Breast epithelium (tissue), 4 donors: ENCODE data around the gene RNF138. TPM values are rescaled to one million over a fixed set of nuclear protein-coding genes. Genes with fewer than 3 reads are reported as not detected.

Experiments
- DNase-seq, 2 donors: peaks; one replicate each; pipeline ENCODE4 v3.0.0-alpha.2; 2019; ENCODE audit warnings: low spot score in 2 of 2
- H3K27ac ChIP-seq, 2 donors: fragments of 200-600 bp; sonication (generic) in 1 of 2; one replicate each; pipeline ENCODE4 v1.5.1; 2016 to 2019; ENCODE audit warnings: mild to moderate bottlenecking in 1 of 2
- H3K27me3 ChIP-seq, 2 donors: fragments of 200-600 bp; sonication (generic) in 1 of 2; one replicate each; pipeline versions ENCODE4 v1.5.1 to v1.6.0; 2017 to 2019; ENCODE audit warnings: control low read depth in 1 of 2, mild to moderate bottlenecking in 1 of 2
- H3K36me3 ChIP-seq: fragments of 200-600 bp; one replicate; pipeline ENCODE4 v1.5.1; 2019
- H3K4me1 ChIP-seq, 2 donors: fragments of 200-600 bp; sonication (generic); one replicate each; pipeline ENCODE4 v1.5.1; 2016 to 2019; ENCODE audit warnings: control low read depth in 1 of 2
- H3K4me3 ChIP-seq, 3 donors: fragments of 200-600 bp; sonication (generic); 1 replicate in 2 of 3; 2 replicates in 1 of 3; pipeline ENCODE4 v1.5.1; 2016 to 2019; ENCODE audit warnings: mild to moderate bottlenecking in 3 of 3, moderate library complexity in 2 of 3
- H3K9me3 ChIP-seq, 2 donors: fragments of 200-600 bp; sonication (generic) in 1 of 2; one replicate each; pipeline ENCODE4 v1.5.1; 2016 to 2019; ENCODE audit warnings: control low read depth in 1 of 2
- POLR2A ChIP-seq: fragments of 450-650 bp; IDR thresholded peaks from one replicate; pipeline ENCODE4 v1.6.1; 2016; ENCODE audit warnings: antibody characterized with exemption, mild to moderate bottlenecking, moderate library complexity
- POLR2AphosphoS5 ChIP-seq, 3 donors: sonication (generic); formaldehyde crosslinking; IDR thresholded peaks; one replicate each; pipeline ENCODE4 v1.6.1; 2017; ENCODE audit warnings: antibody characterized with exemption in 3 of 3
- intact Hi-C: fragments of 100-400 bp; cut with DNase I; formaldehyde crosslinking; loops from one replicate; pipeline ENCODE4 v1.15.1; 2023; ENCODE audit warnings: low total_unique reads
- total RNA-seq, 3 donors: library from RNA; depleted of rRNA; stranded (reverse); fragments of >200 nt; gene quantifications; one replicate each; pipeline ENCODE4 v1.1.0, GENCODE V29; 2016
- TF ChIP-seq, protein P1 (sequence below), 3 donors: fragments of 450-650 bp; IDR thresholded peaks; one replicate each; pipeline ENCODE4 v1.5.1; 2016 to 2017; ENCODE audit warnings: antibody characterized with exemption in 3 of 3, mild to moderate bottlenecking in 3 of 3, moderate library complexity in 3 of 3

Gene RNF138
- total RNA-seq, 3 donors from 2014 or later = 14.1 to 20.8 (median 20.0) TPM

DNA sequence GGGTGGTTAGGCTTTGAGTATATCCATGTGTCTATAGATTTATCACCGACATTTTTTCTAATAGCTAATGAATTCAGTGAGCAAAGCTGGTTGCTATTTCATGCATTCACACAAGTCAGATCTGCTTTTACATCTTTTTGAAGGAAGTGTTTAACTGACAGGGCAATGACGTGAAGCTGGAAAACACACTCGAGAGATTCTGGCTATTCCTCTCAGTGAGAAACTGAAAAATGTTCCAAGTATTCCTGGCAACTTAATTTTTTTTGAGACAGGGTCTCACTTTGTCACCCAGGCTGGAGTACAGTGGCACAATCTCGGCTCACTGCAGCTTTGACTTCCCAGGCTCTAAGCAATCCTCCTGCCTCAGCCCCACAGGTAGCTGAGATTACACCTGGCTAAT lies 21.2 kb downstream of the RNF138 start:
- Histone ChIP-seq H3K4me1 (no peaks in the 10 kb centered on the region), H3K27me3 (no peaks in the 10 kb centered on the region), H3K4me3 (no peak overlapping the region), H3K36me3 (no peaks in the 10 kb centered on the region), H3K9me3 (no peaks in the 10 kb centered on the region), H3K27ac (no peak overlapping the region)
- TF ChIP-seq POLR2AphosphoS5 (IDR thresholded peaks at IDR 0.05) (no peak), POLR2A (no peak)
- TF ChIP-seq, protein P1, sequence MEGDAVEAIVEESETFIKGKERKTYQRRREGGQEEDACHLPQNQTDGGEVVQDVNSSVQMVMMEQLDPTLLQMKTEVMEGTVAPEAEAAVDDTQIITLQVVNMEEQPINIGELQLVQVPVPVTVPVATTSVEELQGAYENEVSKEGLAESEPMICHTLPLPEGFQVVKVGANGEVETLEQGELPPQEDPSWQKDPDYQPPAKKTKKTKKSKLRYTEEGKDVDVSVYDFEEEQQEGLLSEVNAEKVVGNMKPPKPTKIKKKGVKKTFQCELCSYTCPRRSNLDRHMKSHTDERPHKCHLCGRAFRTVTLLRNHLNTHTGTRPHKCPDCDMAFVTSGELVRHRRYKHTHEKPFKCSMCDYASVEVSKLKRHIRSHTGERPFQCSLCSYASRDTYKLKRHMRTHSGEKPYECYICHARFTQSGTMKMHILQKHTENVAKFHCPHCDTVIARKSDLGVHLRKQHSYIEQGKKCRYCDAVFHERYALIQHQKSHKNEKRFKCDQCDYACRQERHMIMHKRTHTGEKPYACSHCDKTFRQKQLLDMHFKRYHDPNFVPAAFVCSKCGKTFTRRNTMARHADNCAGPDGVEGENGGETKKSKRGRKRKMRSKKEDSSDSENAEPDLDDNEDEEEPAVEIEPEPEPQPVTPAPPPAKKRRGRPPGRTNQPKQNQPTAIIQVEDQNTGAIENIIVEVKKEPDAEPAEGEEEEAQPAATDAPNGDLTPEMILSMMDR (IDR thresholded peaks at IDR 0.05) = no peak
- intact Hi-C loops = no loop called here
- DNase-seq = no peak

DNA sequence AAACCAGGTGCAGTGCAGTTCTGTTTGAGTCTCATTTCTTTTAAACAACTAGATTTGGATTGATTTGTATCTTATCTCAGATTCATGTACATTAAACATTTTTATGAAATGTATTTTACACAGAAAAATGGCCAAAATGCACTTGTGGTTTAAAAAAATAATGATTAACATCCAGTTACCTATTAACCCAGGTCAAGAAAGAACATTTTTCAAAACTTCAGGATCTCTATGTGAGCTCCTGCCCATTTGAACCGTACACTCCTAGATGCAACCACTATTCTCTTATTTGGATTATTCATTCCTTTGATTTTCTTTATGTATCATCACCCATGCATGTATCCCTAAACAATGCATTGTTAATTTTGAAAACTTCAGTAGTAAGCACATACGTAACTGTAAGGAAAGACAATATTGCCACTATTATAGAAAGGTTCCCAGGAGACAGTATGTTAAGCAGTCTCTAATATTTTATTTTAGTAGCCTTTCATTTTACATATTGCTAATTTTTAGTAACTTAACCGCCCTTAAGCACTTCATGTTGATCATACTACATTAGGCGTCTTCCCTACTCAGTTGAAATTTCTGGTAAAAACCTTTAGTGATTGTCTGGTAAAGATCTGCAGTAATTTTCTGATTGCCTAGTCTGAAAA lies 22.7 kb downstream of the RNF138 start:
- no peak for DNase-seq
- no peaks in the 10 kb centered on the region for H3K36me3 ChIP-seq

DNA sequence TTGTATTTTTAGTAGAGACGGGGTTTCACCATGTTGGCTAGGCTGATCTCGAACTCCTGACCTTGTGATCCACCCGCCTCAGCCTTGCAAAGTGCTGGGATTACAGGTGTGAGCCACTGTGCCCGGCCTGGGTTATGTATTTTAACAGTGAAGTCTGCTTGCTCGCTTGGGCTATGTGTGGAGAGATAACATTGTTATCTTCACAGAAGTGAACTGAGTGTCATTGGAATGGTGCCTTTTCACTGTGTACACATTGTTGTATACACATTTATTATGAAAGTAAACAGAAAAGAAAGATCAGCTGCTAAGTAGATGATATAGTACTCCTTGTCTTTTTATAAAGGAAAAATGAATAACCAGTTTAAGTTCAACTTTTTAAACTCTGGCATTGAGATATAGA lies 30.4 kb downstream of the RNF138 start:
- Histone ChIP-seq H3K9me3 (no peaks in the 10 kb centered on the region), H3K27me3 (no peaks in the 10 kb centered on the region), H3K4me3 (no peak overlapping the region), H3K27ac (no peak overlapping the region), H3K4me1 (no peaks in the 10 kb centered on the region), H3K36me3 (no peaks in the 10 kb centered on the region)
- TF ChIP-seq, protein P1 (IDR thresholded peaks at IDR 0.05) = no peak
- TF ChIP-seq POLR2A (no peak), POLR2AphosphoS5 (IDR thresholded peaks at IDR 0.05) (no peak)
- DNase-seq = no peak
- intact Hi-C loops = no loop called here

More for the DNA sequence above, 22.7 kb downstream of the RNF138 start:
- no peaks in the 10 kb centered on the region for H3K27me3 ChIP-seq
- H3K9me3 ChIP-seq = no peaks in the 10 kb centered on the region
- no peak overlapping the region for H3K27ac ChIP-seq
- H3K4me1 ChIP-seq = no peaks in the 10 kb centered on the region
- H3K4me3 ChIP-seq = no peak overlapping the region
- intact Hi-C loops = no loop called here
- no peak for TF ChIP-seq POLR2AphosphoS5 (IDR thresholded peaks at IDR 0.05)
- TF ChIP-seq, protein P1 (IDR thresholded peaks at IDR 0.05) = no peak
- no peak for TF ChIP-seq POLR2A

DNA sequence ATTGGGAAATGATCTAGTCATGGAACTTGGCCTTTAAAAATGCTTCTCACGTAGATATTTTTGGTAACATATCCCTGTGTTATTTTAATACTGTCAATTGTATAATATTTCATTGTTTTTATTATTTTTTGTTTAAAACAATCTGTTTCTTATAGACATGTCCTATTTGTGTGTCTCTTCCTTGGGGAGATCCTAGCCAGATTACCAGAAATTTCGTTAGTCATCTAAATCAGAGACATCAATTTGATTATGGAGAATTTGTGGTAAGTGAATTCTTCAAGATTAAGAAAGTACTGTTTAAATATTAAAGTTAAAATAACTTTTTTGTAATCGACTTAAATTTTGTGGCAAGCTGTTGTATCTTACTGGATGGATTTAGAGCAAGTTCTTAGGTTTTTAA lies 34.9 kb downstream of the RNF138 start:
- DNase-seq = no peak
- Histone ChIP-seq H3K4me3 (no peak overlapping the region), H3K4me1 (no peaks in the 10 kb centered on the region), H3K9me3 (no peaks in the 10 kb centered on the region), H3K36me3 (no peaks in the 10 kb centered on the region), H3K27me3 (no peaks in the 10 kb centered on the region), H3K27ac (no peak overlapping the region)
- intact Hi-C loops = no loop called here
- no peak for TF ChIP-seq POLR2A
- TF ChIP-seq, protein P1 (IDR thresholded peaks at IDR 0.05) = no peak
- TF ChIP-seq POLR2AphosphoS5 (IDR thresholded peaks at IDR 0.05) = no peak

DNA sequence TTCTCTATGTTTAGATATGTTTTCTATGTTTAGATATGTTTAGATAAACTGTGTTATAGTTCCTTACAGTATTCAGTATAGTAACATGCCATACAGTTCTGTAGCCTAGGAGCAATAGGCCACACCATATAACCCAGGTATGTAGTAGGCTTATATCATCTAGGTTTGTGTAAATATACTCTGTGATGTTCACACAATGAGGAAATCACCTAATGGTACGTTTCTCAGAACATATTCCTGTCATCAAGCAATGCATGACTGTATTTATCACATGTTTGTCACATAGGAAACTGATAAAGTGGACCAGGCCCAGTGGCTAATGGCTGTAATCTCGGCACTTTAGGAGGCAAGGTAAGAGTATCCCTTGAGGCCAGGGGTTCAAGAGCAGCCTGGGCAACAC lies 44.0 kb downstream of the RNF138 start:
- H3K4me1 ChIP-seq = no peaks in the 10 kb centered on the region
- no peaks in the 10 kb centered on the region for H3K27me3 ChIP-seq
- H3K9me3 ChIP-seq = no peaks in the 10 kb centered on the region
- no peak overlapping the region for H3K4me3 ChIP-seq
- no peak for DNase-seq
- intact Hi-C loops = no loop called here
- TF ChIP-seq, protein P1 (IDR thresholded peaks at IDR 0.05) = no peak
- no peak overlapping the region for H3K27ac ChIP-seq
- no peaks in the 10 kb centered on the region for H3K36me3 ChIP-seq
